DND-41 (cell line): Measurements from ENCODE around the gene BRSK2.

Source experiments
- ATAC-seq: fragments of 200-7000 bp; cut with Tn5 transposase; 3 replicates; pipeline ENCODE4 v1.9.1; 2021; ENCODE audit warnings: low read depth; ENCODE audit not compliant: insufficient read depth
- DNase-seq: peaks from one replicate; pipeline ENCODE4 v3.0.0-alpha.2; 2020
- H2AFZ ChIP-seq: 2 replicates; pipeline ENCODE4 v1.6.0; 2012; ENCODE audit warnings: low read depth, low read length
- H3K27ac ChIP-seq: 2 replicates; pipeline ENCODE4 v1.5.1; 2012; ENCODE audit warnings: low read length, inconsistent platforms
- H3K27me3 ChIP-seq: fragments of 200-600 bp; sonication (generic); 2 replicates; pipeline ENCODE4 v1.6.0; 2012; ENCODE audit warnings: low read length, mild to moderate bottlenecking, inconsistent platforms; ENCODE audit not compliant: insufficient read depth, poor library complexity
- H3K36me3 ChIP-seq: 2 replicates; pipeline ENCODE4 v1.5.1; 2012; ENCODE audit warnings: low read length, inconsistent platforms; ENCODE audit not compliant: insufficient read depth
- H3K4me1 ChIP-seq: 2 replicates; pipeline ENCODE4 v1.5.1; 2012; ENCODE audit warnings: mild to moderate bottlenecking, low read length; ENCODE audit not compliant: insufficient read depth
- H3K4me2 ChIP-seq: 2 replicates; pipeline ENCODE4 v1.6.0; 2012; ENCODE audit warnings: mild to moderate bottlenecking, moderate library complexity, low read length, inconsistent platforms; ENCODE audit not compliant: insufficient read depth
- H3K4me3 ChIP-seq, 2 experiments: fragments of 200-600 bp in 1 of 2; shearing (Covaris generic) in 1 of 2; 2 replicates each; pipeline ENCODE4 v1.5.1; 2012 to 2016; ENCODE audit warnings: inconsistent platforms in 2 of 2, low read length in 2 of 2, mild to moderate bottlenecking in 2 of 2, low read depth in 1 of 2, moderate library complexity in 1 of 2
- H3K79me2 ChIP-seq: 2 replicates; pipeline ENCODE4 v1.6.0; 2012; ENCODE audit warnings: low read length, inconsistent platforms; ENCODE audit not compliant: insufficient read depth
- H3K9ac ChIP-seq: 2 replicates; pipeline ENCODE4 v1.6.0; 2012; ENCODE audit warnings: low read depth, mild to moderate bottlenecking, inconsistent platforms, low read length, moderate library complexity
- H3K9me3 ChIP-seq: 2 replicates; pipeline ENCODE4 v1.5.1; 2012; ENCODE audit warnings: low read length, moderate library complexity, mild to moderate bottlenecking, inconsistent platforms; ENCODE audit not compliant: insufficient read depth, severe bottlenecking
- H4K20me1 ChIP-seq: 2 replicates; pipeline ENCODE4 v1.6.0; 2012; ENCODE audit warnings: low read length; ENCODE audit not compliant: insufficient read depth
- CTCF ChIP-seq: IDR thresholded peaks from 2 replicates; pipeline ENCODE4 v1.5.1; 2012; ENCODE audit warnings: borderline replicate concordance, low read length, moderate library complexity, mild to moderate bottlenecking; ENCODE audit not compliant: poor library complexity, severe bottlenecking; ENCODE audit errors: extremely low read depth
- EZH2 ChIP-seq: IDR thresholded peaks from 3 replicates; pipeline ENCODE4 v1.6.1; 2012; ENCODE audit warnings: borderline replicate concordance, low read depth, mild to moderate bottlenecking, moderate library complexity, low read length, inconsistent platforms; ENCODE audit not compliant: severe bottlenecking

Gene BRSK2

GRCh38 chr11:1401171-1401445, 11.4 kb downstream of the BRSK2 start:
- Histone ChIP-seq H3K36me3 (no peaks in the 10 kb centered on the region), H3K27me3 (no peaks in the 10 kb centered on the region), H3K9me3 (no peaks in the 10 kb centered on the region), H3K9ac (no peak overlapping the region), H2AFZ (no peak overlapping the region), H3K4me2 (no peak overlapping the region), H3K79me2 (no peaks in the 10 kb centered on the region), H3K4me3 (no peak overlapping the region), H3K27ac (no peak overlapping the region), H4K20me1 (peaks cover 14% of the 10 kb centered on the region), H3K4me1 (no peaks in the 10 kb centered on the region)
- DNase-seq = no peak
- TF ChIP-seq EZH2 = no peak
- TF ChIP-seq CTCF = no peak
- ATAC-seq = no peak

- peaks cover 14% of the 10 kb centered on the region for H4K20me1 ChIP-seq
- TF ChIP-seq CTCF (no peak), EZH2 (no peak)
- DNase-seq (peak; percentile 77), ATAC-seq (peak; percentile 91)
- no peaks in the 10 kb centered on the region for H3K4me1 ChIP-seq
- no peaks in the 10 kb centered on the region for H3K27me3 ChIP-seq
- H2AFZ ChIP-seq = no peak overlapping the region
- no peak overlapping the region for H3K4me3 ChIP-seq
- no peak overlapping the region for H3K27ac ChIP-seq
- no peaks in the 10 kb centered on the region for H3K9me3 ChIP-seq
- no peaks in the 10 kb centered on the region for H3K79me2 ChIP-seq
- no peak overlapping the region for H3K4me2 ChIP-seq
- no peaks in the 10 kb centered on the region for H3K36me3 ChIP-seq
- H3K9ac ChIP-seq = no peak overlapping the region
These were observed 12.0 kb downstream of the BRSK2 start for GRCh38 chr11:1401656-1402221.

- H4K20me1 ChIP-seq = peaks cover 14% of the 10 kb centered on the region
These were observed 12.8 kb downstream of the BRSK2 start for GRCh38 chr11:1402355-1403077.

More at GRCh38 chr11:1402355-1403077, 12.8 kb downstream of the BRSK2 start:
- Histone ChIP-seq H3K4me2 (no peak overlapping the region), H3K4me3 (no peak overlapping the region), H3K27me3 (no peaks in the 10 kb centered on the region), H3K36me3 (no peaks in the 10 kb centered on the region), H3K4me1 (no peaks in the 10 kb centered on the region), H3K79me2 (no peaks in the 10 kb centered on the region), H2AFZ (no peak overlapping the region), H3K9ac (no peak overlapping the region), H3K9me3 (no peaks in the 10 kb centered on the region), H3K27ac (no peak overlapping the region)
- DNase-seq (no peak), ATAC-seq (no peak)
- TF ChIP-seq EZH2 (no peak), CTCF (no peak)
